Aorta (tissue), 5 donors: Measurements from ENCODE around the gene RALGPS1. TPM values are rescaled to one million over a fixed set of nuclear protein-coding genes. Genes with fewer than 3 reads are reported as not detected.
"Not testable (repeated sequence)": the region's sequence is repeated elsewhere in the genome, so short reads cannot be mapped to it uniquely, and the experiment has no call there.

ENCODE experiments used
- ATAC-seq: fragments of 200-7000 bp; cut with Tn5 transposase; one replicate; pipeline ENCODE4 v1.9.1; 2022; ENCODE audit warnings: moderate library complexity; ENCODE audit not compliant: low FRiP score
- DNase-seq, 2 donors: peaks; one replicate each; pipeline ENCODE4 v3.0.0-alpha.2; 2020
- H3K27ac ChIP-seq, 2 donors: one replicate each; pipeline ENCODE4 v1.5.1; 2013; ENCODE audit warnings: low read length in 2 of 2, mild to moderate bottlenecking in 2 of 2, moderate library complexity in 2 of 2, control low read depth in 1 of 2, inconsistent platforms in 1 of 2, low read depth in 1 of 2
- H3K27me3 ChIP-seq, 2 donors: one replicate each; pipeline ENCODE4 v1.6.1; 2013; ENCODE audit warnings: control low read depth in 1 of 2, low read length in 1 of 2, mild to moderate bottlenecking in 1 of 2, moderate library complexity in 1 of 2; ENCODE audit not compliant: insufficient read depth in 2 of 2, control insufficient read depth in 1 of 2
- H3K36me3 ChIP-seq, 2 donors: one replicate each; pipeline ENCODE4 v1.6.1; 2013; ENCODE audit warnings: control low read depth in 1 of 2, low read length in 1 of 2, mild to moderate bottlenecking in 1 of 2; ENCODE audit not compliant: insufficient read depth in 2 of 2, control insufficient read depth in 1 of 2
- H3K4me1 ChIP-seq, 2 donors: one replicate each; pipeline ENCODE4 v1.6.1; 2013; ENCODE audit warnings: low read length in 2 of 2, control low read depth in 1 of 2, mild to moderate bottlenecking in 1 of 2, moderate library complexity in 1 of 2; ENCODE audit not compliant: insufficient read depth in 2 of 2, control insufficient read depth in 1 of 2
- H3K4me3 ChIP-seq, 2 donors: one replicate each; pipeline ENCODE4 v1.5.1; 2013; ENCODE audit warnings: low read length in 2 of 2, control low read depth in 1 of 2, mild to moderate bottlenecking in 1 of 2
- H3K9me3 ChIP-seq: one replicate; pipeline ENCODE4 v1.6.1; 2013; ENCODE audit warnings: mild to moderate bottlenecking, low read length; ENCODE audit not compliant: control insufficient read depth
- WGBS, 2 donors: extraction: QIAGEN DNeasy Blood & Tissue Kit; methylation state at CpG; one replicate each; pipeline ENCODE4 v1.1.7; 2013; 5-methylcytosine and 5-hydroxymethylcytosine counted together
- intact Hi-C, 2 donors: fragments of 100-400 bp; cut with DNase I; formaldehyde crosslinking; loops; one replicate each; pipeline versions ENCODE4 v1.14.2 to v1.15.0; 2022
- polyA plus RNA-seq, 2 donors: library from polyadenylated mRNA; stranded (reverse); fragments of 200-250 nt; gene quantifications; one replicate each; pipeline ENCODE4 v1.2.3, GENCODE V29; 2013
- total RNA-seq, 2 donors: library from RNA; stranded (reverse); fragmentation: NEBNext Ultra II Directional; extraction: Animal tissue kit (Norgen Biotek cat#: 25700); gene quantifications; one replicate each; pipeline ENCODE4 v1.2.1, GENCODE V29; 2021
- donor health status: healthy with polysubstance abuse.
- donor health status: Bipolar disorder and iron deficiency.
- donor health status: DM: no; HTN: no; CAD: no.
- donor health status: DM: no; HTN: no; CAD: no.
- donor health status: DM: yes; HTN: yes; CAD: no.

Gene RALGPS1
- total and polyA plus RNA-seq, 4 donors: 2.0 to 19.7 (median 8.3) TPM

DNA sequence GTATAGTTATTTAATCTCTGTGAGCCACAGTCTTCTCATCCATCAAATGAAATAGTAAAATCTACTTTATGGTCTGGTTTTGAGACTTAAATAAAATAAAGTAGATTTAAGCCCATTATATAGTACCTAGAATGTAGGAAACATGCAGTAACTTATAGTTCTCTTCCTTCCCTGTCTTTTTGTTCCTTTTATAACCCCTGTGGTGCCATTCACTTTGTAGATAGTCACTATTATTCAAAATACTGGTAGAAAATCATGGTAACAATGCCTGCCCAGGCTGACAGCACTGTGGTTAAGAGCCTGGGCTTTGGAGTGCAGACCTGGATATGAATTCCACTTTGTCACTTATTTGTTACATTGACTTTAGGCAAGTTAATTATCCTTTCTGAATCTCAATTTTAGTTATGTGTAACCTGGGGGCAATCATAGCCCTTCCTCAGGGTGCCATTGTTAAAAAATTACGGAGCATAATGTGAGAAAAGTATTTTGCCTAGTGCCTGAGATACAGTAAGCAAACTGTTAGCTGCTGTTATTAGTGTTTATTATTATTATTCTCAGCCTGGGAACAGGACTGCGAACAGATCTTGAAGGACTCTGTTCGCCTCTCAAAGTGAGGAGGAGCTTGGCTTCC is 100.4 kb downstream of the RALGPS1 start:
- Histone ChIP-seq H3K36me3 (no peaks in the 10 kb centered on the region), H3K27me3 (no peaks in the 10 kb centered on the region), H3K9me3 (no peaks in the 10 kb centered on the region), H3K4me1 (no peaks in the 10 kb centered on the region), H3K27ac (no peak overlapping the region), H3K4me3 (no peak overlapping the region)
- 96 to 97% methylated on average over 3 of the region's 3 CpGs for WGBS, 2 donors
- DNase-seq (no peak), ATAC-seq (no peak)
- intact Hi-C loops: no loop called here

DNA sequence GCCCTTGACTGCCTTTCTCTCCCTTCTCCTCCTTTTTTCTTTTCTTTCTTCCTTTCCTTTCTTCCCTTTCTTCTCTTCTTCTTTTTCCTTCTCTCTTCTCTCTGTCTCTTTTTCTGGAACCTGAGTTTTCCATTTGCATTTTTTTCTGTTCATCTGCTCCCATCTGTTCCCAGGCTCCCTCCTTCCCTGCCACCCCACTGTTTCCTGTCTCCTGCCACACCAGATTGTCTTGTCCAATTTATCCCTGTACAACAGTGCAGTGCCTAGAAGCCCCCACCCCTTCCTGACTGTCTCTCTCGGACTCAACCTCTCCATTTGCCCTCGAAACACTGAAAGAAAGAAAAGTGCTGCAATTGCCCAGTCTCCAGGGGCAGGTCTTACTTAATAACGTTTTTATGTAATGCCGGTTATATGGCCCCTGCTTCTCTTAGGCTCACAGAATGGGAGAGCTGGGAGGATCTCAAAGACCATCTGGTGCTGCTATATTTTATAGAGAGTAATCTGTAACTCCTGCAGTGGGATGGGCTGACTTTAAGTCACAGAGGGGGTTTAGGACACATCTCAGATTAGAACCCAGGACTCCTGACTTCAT is 101.4 kb downstream of the RALGPS1 start:
- 92 to 95% methylated on average over 4 of the region's 4 CpGs for WGBS, 2 donors
- Histone ChIP-seq H3K27me3 (no peaks in the 10 kb centered on the region), H3K36me3 (no peaks in the 10 kb centered on the region), H3K9me3 (no peaks in the 10 kb centered on the region), H3K27ac (no peak overlapping the region), H3K4me3 (no peak overlapping the region), H3K4me1 (no peaks in the 10 kb centered on the region)
- ATAC-seq: no peak
- no peak for DNase-seq
- intact Hi-C loops: no loop called here

DNA sequence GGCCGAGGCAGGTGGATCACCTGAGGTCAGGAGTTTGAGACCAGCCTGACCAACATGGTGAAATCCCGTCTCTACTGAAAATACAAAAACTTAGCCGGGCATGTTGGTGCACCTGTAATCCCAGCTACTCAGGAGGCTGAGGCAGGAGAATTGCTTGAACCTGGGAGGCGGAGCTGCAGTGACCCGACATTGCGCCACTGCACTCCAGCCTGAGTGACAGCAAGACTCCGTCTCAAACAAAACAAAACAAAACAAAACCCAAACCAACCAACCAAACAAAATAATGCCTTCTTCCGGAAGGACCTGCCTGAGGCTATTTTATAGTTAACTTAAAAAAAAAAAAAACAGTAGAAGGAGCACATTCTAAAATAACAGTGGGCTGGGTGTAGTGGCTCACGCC is 103.4 kb downstream of the RALGPS1 start:
- ATAC-seq, H3K9me3 ChIP-seq, H3K36me3 ChIP-seq, intact Hi-C loops, DNase-seq, H3K27me3 ChIP-seq, H3K4me1 ChIP-seq, H3K4me3 ChIP-seq, H3K27ac ChIP-seq: not testable (repeated sequence)
- WGBS, 2 donors: 95 to 96% methylated on average over 9 of the region's 9 CpGs

DNA sequence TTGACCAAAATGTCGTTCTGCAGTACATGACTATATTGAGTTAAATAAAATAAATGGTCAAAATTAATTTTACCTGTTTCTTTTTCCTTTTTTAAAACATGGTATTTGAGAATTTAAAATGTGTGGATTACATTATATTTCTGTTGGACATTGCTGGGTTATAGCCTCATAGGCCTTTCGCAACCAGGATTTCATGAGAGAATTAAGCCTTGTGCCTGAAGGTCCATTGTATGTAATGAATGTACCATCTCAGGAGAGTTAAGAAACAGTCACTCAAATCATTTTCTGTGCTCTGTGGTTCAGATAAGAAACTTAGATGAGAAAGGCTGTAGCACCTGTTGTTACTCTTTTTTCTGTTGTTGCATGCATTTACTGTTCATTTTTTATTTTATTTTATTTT is 104.4 kb downstream of the RALGPS1 start:
- no peaks in the 10 kb centered on the region for H3K36me3 ChIP-seq
- no peaks in the 10 kb centered on the region for H3K4me1 ChIP-seq
- ATAC-seq (no peak), DNase-seq (no peak)
- no peak overlapping the region for H3K27ac ChIP-seq
- intact Hi-C loops: no loop called here
- no peak overlapping the region for H3K4me3 ChIP-seq
- 97 to 98% methylated on average over 2 of the region's 2 CpGs for WGBS, 2 donors
- no peaks in the 10 kb centered on the region for H3K9me3 ChIP-seq
- H3K27me3 ChIP-seq: no peaks in the 10 kb centered on the region

DNA sequence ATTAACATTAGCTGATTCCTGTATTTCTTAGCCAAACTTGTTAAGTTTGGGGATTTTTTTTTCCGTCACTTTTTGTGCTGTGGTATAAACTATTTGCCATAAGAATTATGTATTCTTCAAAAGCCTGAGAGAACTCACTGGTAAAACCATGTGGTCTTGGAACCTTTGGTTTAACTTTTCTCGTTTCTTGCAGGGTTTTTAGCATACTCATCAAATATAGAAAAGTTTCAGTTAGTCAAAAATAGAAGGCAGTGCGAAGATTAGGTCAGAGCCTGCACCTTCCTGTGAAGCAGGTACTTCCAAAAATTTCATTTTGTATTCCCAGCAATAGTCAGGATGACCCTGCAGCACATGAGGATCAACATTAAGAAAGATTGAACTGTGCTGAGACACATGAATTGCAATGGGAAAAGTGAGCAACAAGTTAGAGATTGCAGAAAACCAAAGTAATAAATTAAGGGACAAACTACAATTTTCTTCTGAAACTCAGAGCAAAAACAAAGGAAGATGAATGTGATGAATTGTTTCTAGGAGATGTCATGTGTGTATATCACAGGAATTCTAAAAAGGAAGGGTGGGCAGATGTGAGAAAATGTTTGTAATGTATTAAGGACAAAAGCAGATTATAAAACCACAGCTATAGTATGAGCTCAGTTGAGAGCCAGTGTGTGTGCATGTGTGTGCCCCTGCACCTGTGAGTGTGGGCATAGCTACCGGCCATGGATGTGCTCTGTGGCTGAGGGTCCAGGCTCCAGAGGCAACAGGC is 105.6 kb downstream of the RALGPS1 start:
- no peaks in the 10 kb centered on the region for H3K36me3 ChIP-seq
- WGBS, 2 donors: 91 to 92% methylated on average over 4 of the region's 4 CpGs
- no peaks in the 10 kb centered on the region for H3K4me1 ChIP-seq
- ATAC-seq (no peak), DNase-seq (no peak)
- no peaks in the 10 kb centered on the region for H3K9me3 ChIP-seq
- no peak overlapping the region for H3K4me3 ChIP-seq
- no peak overlapping the region for H3K27ac ChIP-seq
- intact Hi-C loops: no loop called here
- no peaks in the 10 kb centered on the region for H3K27me3 ChIP-seq

DNA sequence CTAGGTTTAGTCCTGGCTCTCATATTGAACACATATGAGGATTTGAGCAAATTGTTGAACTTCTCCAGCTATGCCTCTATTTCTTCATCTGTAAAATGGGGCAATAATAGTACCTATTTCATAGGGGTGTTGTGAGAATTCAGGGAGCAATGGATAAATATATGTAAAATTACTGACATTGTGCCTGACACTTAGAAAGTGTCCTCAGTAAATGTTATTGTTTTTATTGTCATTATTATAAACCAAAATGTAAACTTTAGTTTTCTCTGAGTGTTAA is 106.2 kb downstream of the RALGPS1 start:
- no peaks in the 10 kb centered on the region for H3K4me1 ChIP-seq
- no peak overlapping the region for H3K27ac ChIP-seq
- H3K9me3 ChIP-seq: no peaks in the 10 kb centered on the region
- ATAC-seq (no peak), DNase-seq (no peak)
- no peaks in the 10 kb centered on the region for H3K36me3 ChIP-seq
- no peaks in the 10 kb centered on the region for H3K27me3 ChIP-seq
- no peak overlapping the region for H3K4me3 ChIP-seq
- intact Hi-C loops: no loop called here

DNA sequence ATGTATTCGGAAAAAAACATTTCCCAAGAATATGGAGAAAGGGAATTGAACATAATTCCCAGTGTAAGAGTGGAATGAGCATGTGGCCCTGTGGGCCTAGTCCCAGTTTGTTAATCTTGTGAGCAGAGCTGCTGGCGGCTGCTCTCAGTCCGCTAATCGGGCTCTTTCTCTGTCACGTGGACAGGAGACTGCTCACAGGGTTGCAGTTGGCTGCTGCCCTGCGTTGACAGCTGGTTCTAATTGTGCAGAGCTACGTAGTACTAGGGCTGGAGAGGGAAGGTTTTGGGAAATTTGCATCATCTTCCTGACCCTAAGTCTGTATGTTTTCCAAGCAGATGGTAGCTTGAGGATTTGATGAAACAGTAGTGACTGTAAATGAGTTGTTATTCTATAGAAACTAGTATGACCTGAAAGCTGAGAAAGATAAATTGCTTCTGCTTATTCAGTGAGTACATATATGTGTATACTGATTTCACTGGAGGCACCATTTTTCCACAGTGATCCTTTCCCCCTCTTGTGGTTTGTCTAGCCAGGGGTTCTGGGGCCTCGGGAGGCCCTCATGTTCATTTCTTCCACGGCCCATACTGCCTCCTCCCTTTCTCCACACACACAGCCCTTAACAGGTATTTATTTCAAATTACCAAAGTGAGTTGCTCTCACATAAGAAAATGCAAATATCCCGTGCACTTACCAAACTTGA is 107.2 kb downstream of the RALGPS1 start:
- no peaks in the 10 kb centered on the region for H3K4me1 ChIP-seq
- DNase-seq (peak; percentile 92), ATAC-seq (peak; percentile 95)
- peak overlapping the region in 1 of 2 donors; percentile 44 for H3K27ac ChIP-seq
- H3K9me3 ChIP-seq: no peaks in the 10 kb centered on the region
- no peaks in the 10 kb centered on the region for H3K27me3 ChIP-seq
- intact Hi-C loops: no loop called here
- WGBS, 2 donors: 28 to 29% methylated on average over 10 of the region's 10 CpGs
- no peaks in the 10 kb centered on the region for H3K36me3 ChIP-seq
- H3K4me3 ChIP-seq: no peak overlapping the region

DNA sequence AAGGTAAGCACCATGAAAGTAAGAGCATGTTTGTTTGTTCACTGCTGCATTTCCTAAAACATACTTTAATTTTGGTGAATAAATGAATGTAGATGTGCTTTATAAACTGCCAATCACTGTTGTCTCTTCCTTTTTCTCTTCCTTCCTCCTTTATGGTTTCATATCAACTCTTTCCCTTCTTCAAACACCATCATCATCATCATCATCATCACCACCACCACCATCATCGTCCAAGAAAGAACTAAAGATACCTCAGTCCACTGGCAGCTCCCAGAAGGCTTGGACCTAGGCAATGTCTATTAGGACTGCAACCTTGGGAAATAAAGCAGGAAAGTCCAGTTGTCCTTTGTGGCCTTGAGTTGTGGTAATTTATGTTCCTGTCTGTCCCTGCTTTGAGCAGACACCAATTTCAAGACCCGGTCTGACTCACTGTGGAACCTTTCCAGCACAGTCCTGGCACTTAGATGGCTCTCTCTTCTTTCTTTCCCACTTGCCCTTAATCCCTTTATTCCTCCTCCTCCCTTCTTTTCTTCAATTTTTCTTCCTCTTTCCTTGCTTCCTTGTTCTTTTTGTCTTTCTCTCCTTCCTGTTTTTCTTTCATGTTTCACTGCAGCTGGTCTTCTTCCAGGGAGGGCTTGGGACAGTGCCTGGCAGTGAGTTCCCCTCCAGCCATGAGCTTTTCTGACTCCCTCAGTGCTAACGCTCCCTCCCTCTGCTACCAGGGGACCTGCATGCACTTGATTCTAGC is 108.5 kb downstream of the RALGPS1 start:
- intact Hi-C loops: no loop called here
- ATAC-seq (peak; percentile 49), DNase-seq (no peak)
- H3K4me3 ChIP-seq: no peak overlapping the region
- no peaks in the 10 kb centered on the region for H3K27me3 ChIP-seq
- no peaks in the 10 kb centered on the region for H3K9me3 ChIP-seq
- WGBS, 2 donors: 27 to 30% methylated on average over 3 of the region's 3 CpGs
- no peaks in the 10 kb centered on the region for H3K4me1 ChIP-seq
- H3K27ac ChIP-seq: no peak overlapping the region
- H3K36me3 ChIP-seq: no peaks in the 10 kb centered on the region
